ENCODE results near the gene ABCA3.

DNA sequence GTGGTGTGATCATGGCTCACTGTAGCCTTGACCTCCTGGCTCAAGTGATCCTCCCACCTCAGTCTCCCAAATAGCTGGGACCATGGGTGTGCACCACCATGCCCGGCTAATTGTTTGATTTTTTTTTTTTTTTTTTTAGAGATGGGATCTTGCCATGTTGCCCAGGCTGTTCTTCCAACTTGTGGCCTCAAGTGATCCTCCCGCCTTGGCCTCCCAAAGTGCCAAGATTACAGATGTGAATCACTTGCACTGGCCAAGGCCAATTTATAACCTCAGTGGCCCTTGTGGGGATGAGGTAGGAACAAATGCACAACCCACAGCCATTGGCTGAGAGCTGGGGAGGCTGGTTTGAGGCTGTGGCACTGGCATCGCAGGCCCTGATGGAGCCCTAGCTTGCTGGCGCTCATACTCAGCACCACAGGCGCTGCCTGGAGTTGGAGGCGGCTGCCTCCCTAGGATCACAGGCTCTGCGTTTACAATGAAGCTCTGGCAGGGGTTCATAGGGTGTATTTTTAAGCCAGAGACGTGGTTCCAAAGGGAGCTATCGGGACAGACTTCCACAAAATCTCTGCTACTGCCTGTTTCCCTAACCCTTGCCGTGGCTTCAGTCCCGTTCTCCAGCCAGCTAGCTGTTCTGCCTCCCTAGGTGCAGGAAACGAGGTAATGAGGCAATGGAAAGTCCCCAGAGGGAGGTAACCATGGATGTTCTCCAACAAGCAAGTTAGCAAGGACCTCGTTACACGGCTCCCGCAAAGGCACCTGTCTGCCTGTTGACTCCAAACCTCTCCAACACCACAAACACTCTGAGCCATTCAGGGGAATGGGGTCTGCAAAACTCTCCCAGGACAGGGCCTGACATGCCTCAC is 2.9 kb downstream of the ABCA3 start:
- TF ChIP-seq CTCF (conservative IDR thresholded peaks at IDR 0.05; ENCODE audit: low read depth, low read length), result no peak
- TF ChIP-seq EZH2 (IDR thresholded peaks at IDR 0.05; ENCODE audit: borderline replicate concordance, low read depth, low read length, poor library complexity, severe bottlenecking), result no peak
